Neuronal stem cell (in vitro differentiated cells): ENCODE measurements around the gene BCAS2.

Experiments
- DNase-seq: peaks from one replicate; pipeline ENCODE4 v3.0.0-alpha.2; 2013; ENCODE audit warnings: low spot score
- H2AFZ ChIP-seq: one replicate; pipeline ENCODE4 v1.6.1; 2013; ENCODE audit warnings: mild to moderate bottlenecking, low read length, inconsistent platforms
- H2AK5ac ChIP-seq: 2 replicates; pipeline ENCODE4 v1.6.1; 2013; ENCODE audit warnings: low read depth, mild to moderate bottlenecking, inconsistent platforms, low read length, moderate library complexity, mixed read lengths
- H2BK120ac ChIP-seq: 2 replicates; pipeline ENCODE4 v1.6.1; 2013; ENCODE audit warnings: low read depth, mild to moderate bottlenecking, inconsistent platforms, low read length, moderate library complexity, mixed read lengths
- H2BK12ac ChIP-seq: one replicate; pipeline ENCODE4 v1.6.1; 2013; ENCODE audit warnings: low read length, inconsistent platforms
- H2BK15ac ChIP-seq: 2 replicates; pipeline ENCODE4 v1.6.1; 2013; ENCODE audit warnings: mild to moderate bottlenecking, low read length, inconsistent platforms, mixed read lengths
- H2BK5ac ChIP-seq: one replicate; pipeline ENCODE4 v1.6.1; 2013; ENCODE audit warnings: inconsistent platforms, mild to moderate bottlenecking, low read length, moderate library complexity
- H3K14ac ChIP-seq: one replicate; pipeline ENCODE4 v1.6.1; 2013; ENCODE audit warnings: low read length, inconsistent platforms
- H3K18ac ChIP-seq: 2 replicates; pipeline ENCODE4 v1.6.1; 2013; ENCODE audit warnings: low read length, inconsistent platforms
- H3K23ac ChIP-seq: 2 replicates; pipeline ENCODE4 v1.6.1; 2013; ENCODE audit warnings: low read depth, mild to moderate bottlenecking, mixed read lengths, low read length, inconsistent platforms; ENCODE audit not compliant: poor library complexity
- H3K27ac ChIP-seq: replicated peaks from 3 replicates; pipeline ENCODE4 v1.5.1; 2013; ENCODE audit warnings: low read length, inconsistent platforms
- H3K27me3 ChIP-seq, 3 experiments: 2 replicates each; pipeline ENCODE4 v1.6.1; 2013; ENCODE audit warnings: low read length in 3 of 3, mild to moderate bottlenecking in 2 of 3, inconsistent platforms in 1 of 3, low read depth in 1 of 3, mixed read lengths in 1 of 3, moderate library complexity in 1 of 3; ENCODE audit not compliant: control insufficient read depth in 3 of 3, insufficient read depth in 3 of 3
- H3K36me3 ChIP-seq, 2 donors: replicated peaks in 1 of 2; 2 replicates each; pipeline ENCODE4 v1.6.1; 2013; ENCODE audit warnings: low read length in 2 of 2; ENCODE audit not compliant: control insufficient read depth in 2 of 2, insufficient read depth in 2 of 2
- H3K4ac ChIP-seq: 2 replicates; pipeline ENCODE4 v1.6.1; 2013; ENCODE audit warnings: inconsistent platforms, mild to moderate bottlenecking, low read length, moderate library complexity
- H3K4me1 ChIP-seq, 2 donors: 1 replicate in 1 of 2; 2 replicates in 1 of 2; pipeline ENCODE4 v1.6.1; 2013; ENCODE audit warnings: low read length in 2 of 2, low read depth in 1 of 2; ENCODE audit not compliant: control insufficient read depth in 2 of 2, insufficient read depth in 1 of 2
- H3K4me2 ChIP-seq: one replicate; pipeline ENCODE4 v1.6.1; 2013; ENCODE audit warnings: mild to moderate bottlenecking, low read length, inconsistent platforms; ENCODE audit not compliant: insufficient read depth, poor library complexity, severe bottlenecking
- H3K4me3 ChIP-seq, 2 donors: 2 replicates each; pipeline ENCODE4 v1.5.1; 2013; ENCODE audit warnings: low read length in 2 of 2, mild to moderate bottlenecking in 2 of 2, inconsistent platforms in 1 of 2, moderate library complexity in 1 of 2
- H3K79me1 ChIP-seq: one replicate; pipeline ENCODE4 v1.6.1; 2013; ENCODE audit warnings: low read depth, mild to moderate bottlenecking, inconsistent platforms, low read length, moderate library complexity
- H3K9ac ChIP-seq: one replicate; pipeline ENCODE4 v1.6.1; 2013; ENCODE audit warnings: mild to moderate bottlenecking, low read depth, low read length, inconsistent platforms; ENCODE audit not compliant: poor library complexity
- H3K9me3 ChIP-seq, 2 donors: replicated peaks in 1 of 2; 2 replicates each; pipeline versions ENCODE3 to v1.6.1; 2013; ENCODE audit warnings: low read length in 2 of 2, mild to moderate bottlenecking in 2 of 2, inconsistent platforms in 1 of 2, low read depth in 1 of 2, mixed read lengths in 1 of 2, moderate library complexity in 1 of 2; ENCODE audit not compliant: control insufficient read depth in 2 of 2, insufficient read depth in 1 of 2
- H4K8ac ChIP-seq: one replicate; pipeline ENCODE4 v1.6.1; 2013; ENCODE audit warnings: low read depth, mild to moderate bottlenecking, inconsistent platforms, low read length, moderate library complexity
- H4K91ac ChIP-seq: one replicate; pipeline ENCODE4 v1.6.1; 2013; ENCODE audit warnings: low read length, low read depth, mild to moderate bottlenecking, inconsistent platforms; ENCODE audit not compliant: poor library complexity
- WGBS, 2 donors: extraction: QIAGEN DNeasy Blood & Tissue Kit; methylation state at CpG; one replicate each; pipeline ENCODE4 v1.1.7; 2013; ENCODE audit warnings: missing lambda C conversion rate in 2 of 2, mixed read lengths in 1 of 2; ENCODE audit not compliant: insufficient read length in 2 of 2, insufficient replicate concordance in 1 of 2; ENCODE audit errors: extremely low coverage in 2 of 2; 5-methylcytosine and 5-hydroxymethylcytosine counted together

BCAS2 gene

GRCh38 chr1:114607223-114607622, 25.8 kb upstream of the BCAS2 start:
- Histone ChIP-seq H3K18ac (no peak overlapping the region), H3K4me2 (no peak overlapping the region), H2BK15ac (no peak overlapping the region), H3K27me3 (peaks cover 0 to 16% (median 0%) of the 10 kb centered on the region in 3 experiments), H3K9ac (no peak overlapping the region), H4K8ac (no peak overlapping the region), H2BK5ac (no peak overlapping the region), H2BK12ac (no peak overlapping the region), H3K79me1 (no peaks in the 10 kb centered on the region), H2AFZ (no peak overlapping the region), H3K23ac (no peak overlapping the region), H3K36me3 (no peaks in the 10 kb centered on the region), H4K91ac (no peak overlapping the region), H3K9me3 (no peaks in the 10 kb centered on the region), H3K4ac (no peak overlapping the region), H2AK5ac (no peak overlapping the region), H3K4me3 (no peak overlapping the region), H2BK120ac (no peak overlapping the region), H3K27ac (no peak overlapping the region), H3K14ac (no peak overlapping the region), H3K4me1 (no peaks in the 10 kb centered on the region)
- no CpG with 5 or more reads among the region's 1 CpG for WGBS, 2 donors
- DNase-seq, result no peak

GRCh38 chr1:114597949-114598348, 16.5 kb upstream of the BCAS2 start:
- Histone ChIP-seq H3K36me3 (no peaks in the 10 kb centered on the region), H3K23ac (no peak overlapping the region), H3K4me1 (no peaks in the 10 kb centered on the region), H2BK12ac (no peak overlapping the region), H2BK5ac (no peak overlapping the region), H4K91ac (no peak overlapping the region), H3K18ac (no peak overlapping the region), H3K27me3 (peaks cover 0 to 3% (median 0%) of the 10 kb centered on the region in 3 experiments), H3K4me3 (no peak overlapping the region), H2BK15ac (no peak overlapping the region), H2AK5ac (no peak overlapping the region), H3K79me1 (no peaks in the 10 kb centered on the region), H2BK120ac (no peak overlapping the region), H3K14ac (no peak overlapping the region), H3K9ac (no peak overlapping the region), H2AFZ (no peak overlapping the region), H3K4me2 (no peak overlapping the region), H3K27ac (no peak overlapping the region), H3K4ac (no peak overlapping the region), H4K8ac (no peak overlapping the region), H3K9me3 (no peaks in the 10 kb centered on the region)
- DNase-seq, result no peak
- WGBS, 2 donors, result no CpG with 5 or more reads among the region's 1 CpG

- Histone ChIP-seq H3K27me3 (peaks cover 0 to 3% (median 0%) of the 10 kb centered on the region in 3 experiments), H3K18ac (no peak overlapping the region), H2BK15ac (no peak overlapping the region), H4K8ac (no peak overlapping the region), H4K91ac (no peak overlapping the region), H2AK5ac (no peak overlapping the region), H3K9ac (no peak overlapping the region), H3K4ac (no peak overlapping the region), H3K4me2 (no peak overlapping the region), H3K27ac (no peak overlapping the region), H3K4me1 (no peaks in the 10 kb centered on the region), H2AFZ (no peak overlapping the region), H3K36me3 (no peaks in the 10 kb centered on the region), H3K14ac (no peak overlapping the region), H3K4me3 (no peak overlapping the region), H2BK12ac (no peak overlapping the region), H2BK5ac (no peak overlapping the region), H3K79me1 (no peaks in the 10 kb centered on the region), H3K9me3 (no peaks in the 10 kb centered on the region), H2BK120ac (no peak overlapping the region), H3K23ac (no peak overlapping the region)
- no peak for DNase-seq
Measured at GRCh38 chr1:114595602-114596001, 14.2 kb upstream of the BCAS2 start.

GRCh38 chr1:114594046-114594445, 12.6 kb upstream of the BCAS2 start:
- Histone ChIP-seq H2BK5ac (no peak overlapping the region), H2BK15ac (no peak overlapping the region), H3K27me3 (peaks cover 0 to 3% (median 0%) of the 10 kb centered on the region in 3 experiments), H3K18ac (no peak overlapping the region), H3K36me3 (no peaks in the 10 kb centered on the region), H3K9me3 (no peaks in the 10 kb centered on the region), H2BK12ac (no peak overlapping the region), H3K4me1 (no peaks in the 10 kb centered on the region), H4K91ac (no peak overlapping the region), H4K8ac (no peak overlapping the region), H2AK5ac (no peak overlapping the region), H3K27ac (no peak overlapping the region), H3K23ac (no peak overlapping the region), H3K14ac (no peak overlapping the region), H3K9ac (no peak overlapping the region), H3K4me2 (no peak overlapping the region), H2BK120ac (no peak overlapping the region), H2AFZ (no peak overlapping the region), H3K4me3 (no peak overlapping the region), H3K4ac (no peak overlapping the region), H3K79me1 (no peaks in the 10 kb centered on the region)
- no peak for DNase-seq
- no CpG with 5 or more reads among the region's 3 CpGs for WGBS, 2 donors
